GM19238 (cell line): Measurements from ENCODE around the gene AGGF1.
A peak's percentile ranks its signal among the peaks of the same experiment; 100 is the strongest.
"Not testable (repeated sequence)": the region's sequence is repeated elsewhere in the genome, so short reads cannot be mapped to it uniquely, and the experiment has no call there.

Experiments used
- DNase-seq: peaks from one replicate; pipeline ENCODE4 v3.0.0; 2011; ENCODE audit warnings: low spot score; ENCODE audit not compliant: insufficient read length

The AGGF1 gene

DNA sequence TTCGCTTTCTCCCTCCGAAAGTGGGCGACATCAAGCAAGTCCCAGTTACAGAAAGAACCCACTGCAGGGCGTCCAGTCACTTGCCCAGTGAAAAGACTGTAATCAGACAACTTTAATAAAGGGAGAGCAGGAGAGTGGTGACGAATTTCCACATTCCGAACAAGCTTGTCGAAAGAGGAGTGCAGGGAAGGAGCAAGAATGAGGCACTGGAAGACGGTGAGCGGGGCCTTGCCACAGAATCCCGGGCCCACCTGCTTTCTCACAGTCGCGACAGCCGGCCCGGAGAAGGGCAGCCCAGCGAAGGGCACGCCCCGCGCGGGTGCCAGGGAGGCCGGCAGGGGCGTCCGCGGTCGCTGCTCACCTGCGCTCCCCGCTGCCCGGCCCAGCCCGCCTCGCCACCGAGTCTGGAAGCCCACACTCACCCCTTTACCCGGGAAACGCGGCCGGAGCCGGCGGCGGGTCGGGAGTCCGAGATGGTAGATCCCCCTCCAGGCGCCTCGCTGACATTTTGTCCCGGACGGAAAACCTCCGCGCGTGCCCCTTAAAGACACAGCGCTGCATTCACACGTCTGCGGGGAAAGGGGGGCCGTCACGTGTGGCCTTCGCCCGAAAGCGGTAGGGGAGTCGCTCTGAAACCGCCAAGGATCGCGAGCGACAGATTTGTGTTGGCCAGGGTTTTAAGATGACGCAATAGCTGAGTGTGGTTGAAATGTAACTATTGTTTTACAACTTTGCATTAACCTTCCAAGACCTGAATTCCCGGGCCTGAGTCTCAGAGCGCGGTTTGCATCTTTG is 56.7 kb downstream of the AGGF1 start, which contains the start of gene ZBED3:
TSS of gene ZBED3 (minus strand) at position 597 of the 795 bp plus-strand sequence. CDS start 9,407 bp downstream, outside the sequence.
- DNase-seq = peak; percentile 56

GRCh38 chr5:77087484-77088261 is 57.5 kb downstream of the AGGF1 start:
- DNase-seq = no peak

DNA sequence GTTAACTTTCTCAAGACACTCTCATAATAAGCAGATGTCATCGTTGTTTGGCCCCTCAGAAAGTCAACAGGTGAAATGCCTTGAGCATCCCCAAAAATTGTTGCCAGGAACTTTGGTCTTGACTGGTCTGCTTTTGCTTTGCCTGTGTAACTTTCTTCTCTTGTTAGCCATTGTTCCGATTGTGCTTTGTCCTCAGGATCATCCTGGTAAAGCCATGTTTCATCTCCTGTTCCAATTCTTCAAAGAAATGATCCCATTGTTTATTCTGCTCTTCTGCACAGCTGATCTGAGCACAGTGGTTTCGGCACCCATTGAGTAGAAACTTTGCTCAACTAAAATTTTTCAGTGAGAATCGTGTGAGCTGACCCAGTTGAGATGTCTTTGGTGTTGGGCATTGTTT is 65.0 kb downstream of the AGGF1 start:
- no peak for DNase-seq

DNA sequence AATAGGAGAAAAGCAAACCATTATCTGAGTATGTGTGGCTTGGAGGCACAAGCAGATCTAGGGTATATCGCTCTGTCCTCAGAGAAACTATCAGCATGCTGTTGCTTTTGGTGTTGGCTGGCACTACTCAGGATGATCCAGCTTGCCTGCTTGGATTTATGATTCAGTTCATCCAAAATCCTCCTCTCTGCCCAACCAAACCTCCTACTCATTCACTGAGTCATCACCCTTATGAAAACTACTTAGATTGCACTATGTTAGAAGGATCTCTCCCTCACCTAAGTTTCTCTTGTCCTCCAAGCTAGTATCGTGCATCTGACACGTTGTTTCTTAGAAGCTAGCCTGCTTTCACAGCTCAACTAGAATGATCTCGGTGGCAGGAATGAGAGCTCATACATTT is 71.1 kb downstream of the AGGF1 start:
- DNase-seq = no peak

DNA sequence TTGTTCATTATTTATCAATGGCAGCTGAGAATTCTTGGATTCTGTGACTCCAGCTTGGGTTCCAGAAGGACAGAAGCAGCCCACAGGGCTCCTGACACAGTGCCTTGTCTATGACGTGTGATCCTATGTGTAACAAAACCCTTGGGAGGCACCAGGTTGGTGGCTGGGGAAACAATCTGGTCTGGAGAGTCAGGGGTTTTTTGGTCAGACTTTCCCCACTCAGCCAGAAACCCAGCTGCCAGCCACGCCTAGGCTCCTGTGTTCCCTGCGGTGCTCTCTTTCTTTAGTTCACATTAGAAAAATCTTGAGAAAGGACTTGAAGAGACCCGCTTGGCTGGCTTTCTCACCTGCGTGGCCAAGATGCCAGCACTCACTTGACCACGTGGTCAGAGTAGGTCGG is 72.3 kb downstream of the AGGF1 start:
- DNase-seq = no peak

- no peak for DNase-seq
Observed at GRCh38 chr5:77103457-77103856, 73.3 kb downstream of the AGGF1 start.

GRCh38 chr5:77104813-77105212 is 74.6 kb downstream of the AGGF1 start:
- no peak for DNase-seq

DNA sequence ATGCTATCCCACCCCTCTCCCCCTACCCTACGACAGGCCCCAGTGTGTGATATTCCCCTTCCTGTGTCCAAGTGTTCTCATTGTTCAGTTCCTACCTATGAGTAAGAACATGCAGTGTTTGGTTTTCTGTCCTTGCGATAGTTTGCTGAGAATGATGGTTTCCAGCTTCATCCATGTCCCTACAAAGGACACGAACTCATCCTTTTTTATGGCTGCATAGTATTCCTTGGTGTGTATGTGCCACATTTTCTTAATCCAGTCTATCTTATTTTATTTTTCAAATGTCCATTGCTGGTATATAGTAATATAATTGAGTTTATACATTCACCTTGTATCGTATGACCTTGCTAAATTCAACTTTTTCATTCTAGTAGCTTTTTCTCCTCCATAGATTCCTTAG is 76.8 kb downstream of the AGGF1 start:
- not testable (repeated sequence) for DNase-seq
